GM19467 (cell line): ENCODE data around the gene TNFSF15.
A peak's percentile ranks its signal among the peaks of the same experiment; 100 is the strongest.
"Not testable (repeated sequence)": the region's sequence is repeated elsewhere in the genome, so short reads cannot be mapped to it uniquely, and the experiment has no call there.

ENCODE experiments used
- ATAC-seq: cut with Tn5 transposase; IDR thresholded peaks from one replicate; pipeline ENCODE4 v1.9.1; 2021; ENCODE audit warnings: mild to moderate bottlenecking, moderate library complexity; ENCODE audit not compliant: unreplicated experiment

The TNFSF15 gene

DNA sequence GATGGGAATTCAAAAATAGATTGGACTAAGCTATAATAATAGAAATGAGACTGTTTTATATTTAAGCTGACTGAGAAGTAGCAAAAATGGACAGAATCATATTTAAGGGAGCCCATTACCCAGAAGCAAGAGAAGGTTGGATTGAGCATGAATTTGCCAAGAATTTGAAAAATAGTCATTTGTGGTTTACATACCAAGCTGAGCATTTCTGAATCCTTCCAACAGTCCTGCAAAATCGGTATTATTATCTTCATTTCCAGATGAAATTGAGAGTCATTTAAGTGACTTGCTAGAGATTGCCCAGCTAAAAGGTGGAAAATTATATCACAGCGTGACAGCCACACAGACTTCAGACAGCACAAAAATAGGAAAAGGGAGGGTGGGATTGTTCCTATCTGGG lies 48.4 kb downstream of the TNFSF15 start:
- ATAC-seq, result no peak

DNA sequence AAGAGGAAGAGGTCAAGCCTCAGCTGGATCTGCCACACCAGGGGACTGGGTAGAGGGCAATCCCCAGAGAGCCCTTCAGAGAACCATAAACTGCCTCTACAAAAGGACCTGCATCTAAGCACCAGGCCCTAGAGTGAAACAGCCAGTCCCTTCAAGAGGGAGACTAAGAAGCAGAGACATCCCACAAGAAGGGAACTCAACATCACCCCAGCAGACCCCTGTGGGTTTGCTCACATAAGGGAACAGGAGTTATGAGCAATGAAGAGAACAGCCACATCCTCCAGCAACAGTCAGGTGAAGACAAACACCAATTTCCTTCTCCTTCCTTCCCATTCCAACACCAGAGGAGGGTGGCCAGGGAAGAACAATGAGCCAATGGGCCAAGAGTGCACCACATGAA lies 48.9 kb downstream of the TNFSF15 start:
- no peak for ATAC-seq

DNA sequence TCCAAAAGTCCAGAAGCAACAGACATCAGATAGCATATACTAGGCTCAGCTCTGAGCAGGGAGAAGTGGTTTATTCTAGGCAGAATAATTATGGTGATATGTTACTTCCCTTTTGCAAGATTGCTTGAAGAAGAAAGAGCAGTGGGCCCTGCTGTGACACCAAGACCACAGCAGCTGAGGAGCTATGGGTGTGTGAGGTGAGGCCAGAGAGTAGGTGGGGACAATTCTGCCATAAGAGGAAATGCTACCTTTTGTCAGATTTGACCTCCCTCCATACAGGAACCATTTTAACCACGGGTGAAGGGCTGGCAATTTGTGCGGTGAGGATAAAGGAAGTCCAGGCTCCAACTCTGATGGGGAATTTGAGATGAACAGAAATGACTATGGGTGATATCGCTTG lies 51.3 kb downstream of the TNFSF15 start:
- no peak for ATAC-seq

DNA sequence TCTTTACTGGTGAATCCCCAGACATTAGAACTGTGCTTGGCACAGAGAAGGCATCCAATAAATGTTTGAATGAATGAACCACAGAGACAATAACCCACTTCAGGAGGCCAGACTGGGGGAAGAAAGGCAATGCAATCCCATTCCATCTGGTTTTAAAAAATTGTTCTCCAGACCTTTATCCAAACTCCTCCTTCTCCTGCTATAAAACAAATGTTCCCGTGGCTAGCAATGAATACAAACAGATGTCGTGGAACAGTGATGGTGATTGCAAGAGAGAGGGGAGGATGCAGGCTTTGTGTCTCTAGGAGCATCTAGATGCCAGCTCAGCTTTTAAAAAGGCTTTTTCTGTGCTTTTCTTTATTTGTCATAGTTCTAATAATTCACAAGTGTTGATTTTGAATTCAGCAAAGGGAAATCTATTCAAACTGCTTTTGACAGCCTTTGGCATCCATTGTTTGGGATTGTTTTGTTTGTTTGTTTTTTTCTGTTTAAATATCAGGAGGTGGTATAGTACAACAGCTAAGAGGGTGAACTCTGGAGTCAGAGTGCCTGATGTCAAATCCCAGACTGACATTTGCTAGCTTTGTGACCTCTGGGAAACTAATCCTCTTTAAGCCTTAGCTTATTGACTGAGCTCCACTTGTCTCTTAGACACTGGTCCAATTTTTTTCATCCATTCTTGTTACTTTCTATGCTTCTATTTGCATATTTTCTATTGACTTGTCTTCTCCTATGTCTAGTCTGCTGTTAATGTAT lies 59.1 kb downstream of the TNFSF15 start:
- ATAC-seq, result no peak

DNA sequence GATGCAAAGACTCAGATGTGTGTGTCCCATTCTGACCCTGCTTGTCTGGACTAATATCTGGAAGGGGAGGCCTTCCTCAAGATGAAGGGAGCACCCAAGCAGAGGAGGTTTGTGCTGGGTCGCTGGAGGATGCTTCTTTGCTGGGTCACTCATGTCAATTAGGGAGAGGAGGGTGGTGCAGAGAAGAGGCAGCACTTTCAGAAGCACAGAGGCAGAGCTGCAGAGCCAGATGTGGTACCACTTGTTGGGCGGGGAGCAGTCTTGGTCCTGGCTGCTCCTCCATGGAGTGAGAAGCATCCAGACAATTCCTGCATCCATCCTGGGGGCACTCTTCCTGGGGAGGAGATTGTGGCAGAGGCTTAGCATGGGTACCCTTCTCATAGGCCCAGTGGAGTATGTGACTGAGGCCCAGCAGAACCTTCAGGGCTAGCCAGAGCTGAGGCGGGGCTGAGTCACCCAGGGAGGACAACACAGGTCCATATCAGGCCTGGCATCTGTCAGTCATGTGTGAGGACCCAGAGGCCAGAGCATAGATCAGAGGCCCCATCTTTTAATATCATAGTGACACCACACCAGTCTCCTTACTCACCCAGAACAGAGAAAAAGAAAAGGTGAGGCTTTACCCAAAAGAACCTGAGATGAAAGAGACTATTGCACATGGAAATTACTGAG lies 59.8 kb downstream of the TNFSF15 start:
- ATAC-seq, result no peak

DNA sequence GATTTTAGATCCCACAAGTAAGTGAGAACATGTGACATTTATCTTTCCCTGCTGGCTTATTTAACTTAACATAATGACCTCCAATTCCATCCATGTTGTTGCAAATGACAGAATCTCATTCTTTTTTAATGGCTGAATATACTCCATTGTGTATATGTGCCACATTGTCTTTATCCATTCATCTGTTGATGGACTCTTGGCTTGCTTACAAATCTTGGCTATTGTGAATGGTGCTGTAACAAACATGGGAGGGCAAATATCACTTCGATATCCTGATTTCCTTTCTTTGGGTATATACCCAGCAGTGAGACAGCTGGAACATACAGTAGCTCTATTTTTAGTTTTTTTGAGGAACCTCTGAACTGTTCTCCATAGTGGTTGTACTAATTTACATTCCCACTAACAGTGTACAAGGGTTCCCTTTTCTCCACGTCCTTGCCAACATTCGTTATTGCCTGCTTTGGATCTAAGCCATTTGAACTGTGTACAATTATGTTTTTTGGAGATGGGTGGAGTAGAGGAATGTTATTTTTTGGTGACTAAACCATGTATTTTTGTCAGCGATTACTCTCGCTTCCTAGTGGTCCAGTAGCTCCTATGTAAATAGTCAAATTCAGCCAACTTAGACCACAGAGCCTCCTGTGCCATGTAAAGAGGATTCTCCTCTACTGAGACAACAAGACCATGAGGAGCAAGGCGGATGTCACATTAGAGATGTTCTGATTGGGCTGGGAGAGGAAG lies 60.6 kb downstream of the TNFSF15 start:
- no peak for ATAC-seq

DNA sequence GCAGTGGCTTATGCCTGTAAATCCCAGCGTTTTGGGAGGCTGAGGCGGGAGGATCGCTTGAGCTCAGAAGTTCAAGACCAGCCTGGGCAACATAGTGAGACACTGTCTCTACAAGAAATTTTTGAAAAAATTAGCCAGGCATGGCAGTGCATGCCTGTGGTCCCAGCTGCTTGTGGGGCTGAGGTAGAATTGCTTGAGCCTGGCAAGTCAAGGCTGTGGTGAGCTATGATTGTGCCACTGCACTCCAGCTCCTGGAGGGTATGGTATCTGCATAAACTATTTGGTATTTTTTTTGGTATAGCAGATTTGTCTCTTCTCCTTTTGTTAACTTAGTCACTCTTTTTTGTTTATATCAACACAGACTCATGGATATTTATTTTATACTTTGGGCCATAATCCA lies 62.4 kb downstream of the TNFSF15 start:
- ATAC-seq, result no peak

DNA sequence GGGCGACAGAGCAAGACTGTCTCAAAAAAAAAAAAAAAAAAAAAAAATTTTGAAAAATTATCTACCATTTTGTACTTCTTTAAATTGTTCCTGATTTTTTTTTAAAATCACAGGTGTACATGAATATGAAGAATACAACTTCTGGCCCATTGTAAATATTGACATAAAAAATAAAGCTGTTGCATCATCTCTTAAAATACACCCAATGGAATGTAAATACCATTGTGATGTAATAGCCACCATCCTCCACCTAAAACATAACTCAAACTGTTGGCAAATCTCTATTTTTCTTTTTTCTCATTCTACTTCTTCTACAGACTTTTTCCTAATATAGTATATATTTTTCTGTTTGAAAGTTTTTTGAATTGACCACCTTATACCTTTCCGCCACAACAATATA lies 62.9 kb downstream of the TNFSF15 start:
- no peak for ATAC-seq

DNA sequence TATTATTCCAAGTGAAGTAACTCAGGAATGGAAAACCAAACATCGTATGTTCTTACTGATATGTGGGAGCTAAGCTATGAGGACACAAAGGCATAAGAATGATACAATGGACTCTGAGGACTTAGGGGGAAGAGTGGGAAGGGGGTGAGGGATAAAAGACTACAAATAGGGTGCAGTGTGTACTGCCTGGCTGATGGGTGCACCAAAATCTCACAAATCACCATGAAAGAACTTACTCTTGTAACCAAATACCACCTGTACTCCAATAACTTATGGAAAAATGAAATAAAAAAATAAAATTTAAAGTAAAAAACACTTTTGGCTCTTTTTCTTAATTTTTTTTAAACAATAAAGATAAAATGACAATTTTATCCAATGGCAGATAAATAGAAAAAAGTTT lies 64.3 kb downstream of the TNFSF15 start:
- ATAC-seq, result not testable (repeated sequence)

DNA sequence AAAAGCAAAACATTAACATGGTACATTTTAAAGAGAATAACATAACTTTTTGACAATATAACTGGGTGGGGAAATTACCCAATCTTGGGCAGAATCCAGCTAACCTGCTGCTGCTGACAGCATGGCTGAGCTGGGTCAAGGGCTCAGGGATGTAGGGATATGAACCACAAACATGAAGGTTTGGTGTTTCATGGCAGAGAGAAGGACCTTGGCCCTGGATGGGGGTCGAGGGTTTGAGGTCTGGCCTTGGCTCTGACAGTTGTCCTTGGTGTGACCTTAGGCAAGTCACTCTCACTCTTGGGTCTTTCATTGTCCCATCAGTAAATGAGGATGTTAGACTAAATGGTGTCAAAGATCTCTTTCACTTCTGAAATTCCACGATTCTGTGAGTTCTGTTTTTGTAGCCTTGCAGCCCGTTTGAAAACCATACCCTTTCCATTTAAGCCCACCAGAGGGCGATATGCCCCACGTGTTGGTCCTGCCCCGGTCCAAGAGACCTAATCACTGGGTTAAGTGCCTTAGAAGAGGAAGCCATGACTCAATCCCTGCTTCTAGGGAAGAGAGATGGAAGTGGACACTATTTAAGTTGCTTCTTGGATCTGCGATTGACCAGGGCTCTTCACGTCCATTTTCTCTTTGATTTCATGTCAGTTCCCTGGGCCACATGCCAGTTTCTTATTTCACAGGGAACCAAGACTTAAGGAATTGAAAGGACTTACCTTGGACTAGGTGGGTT lies 67.1 kb downstream of the TNFSF15 start:
- peak; percentile 74 for ATAC-seq

DNA sequence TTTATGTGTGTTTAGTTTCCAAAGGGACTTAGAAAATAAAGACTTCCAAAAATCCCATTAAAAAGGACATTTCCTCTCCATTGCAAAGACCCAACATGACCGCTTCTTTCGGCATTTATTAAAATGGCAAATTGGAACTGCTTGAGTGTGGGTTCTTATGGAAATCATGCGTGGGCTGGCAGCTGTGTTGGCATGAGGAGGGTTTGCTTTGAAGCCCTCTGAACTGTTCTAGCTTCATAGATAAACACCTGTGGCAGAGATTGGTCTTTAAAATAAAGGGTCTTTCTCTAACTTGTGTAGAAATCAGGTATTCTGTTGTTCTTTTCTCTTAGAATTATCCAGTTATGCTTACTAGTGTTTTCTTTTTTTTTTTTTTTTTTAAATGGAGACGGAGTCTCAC lies 68.0 kb downstream of the TNFSF15 start:
- ATAC-seq, result no peak

DNA sequence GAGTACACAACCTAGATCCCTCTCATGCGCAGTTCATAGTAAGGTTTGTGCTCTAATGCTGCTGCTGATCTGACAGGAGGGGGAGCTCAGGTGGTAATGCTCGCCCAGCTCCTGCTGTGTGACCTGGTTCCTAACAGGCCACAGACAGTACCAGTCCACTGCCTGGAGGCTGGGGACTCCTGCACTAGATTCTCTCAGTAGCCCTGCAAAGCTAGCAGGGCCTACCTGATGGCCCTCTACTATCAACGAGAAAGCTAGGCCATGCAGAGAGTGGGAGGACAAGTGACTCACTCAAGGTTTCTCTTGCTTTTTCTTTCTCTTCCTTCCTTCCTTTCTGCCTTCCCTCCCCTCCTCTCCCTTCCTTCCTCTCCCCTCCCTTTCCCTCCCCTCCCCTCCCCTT lies 68.7 kb downstream of the TNFSF15 start:
- ATAC-seq, result no peak

DNA sequence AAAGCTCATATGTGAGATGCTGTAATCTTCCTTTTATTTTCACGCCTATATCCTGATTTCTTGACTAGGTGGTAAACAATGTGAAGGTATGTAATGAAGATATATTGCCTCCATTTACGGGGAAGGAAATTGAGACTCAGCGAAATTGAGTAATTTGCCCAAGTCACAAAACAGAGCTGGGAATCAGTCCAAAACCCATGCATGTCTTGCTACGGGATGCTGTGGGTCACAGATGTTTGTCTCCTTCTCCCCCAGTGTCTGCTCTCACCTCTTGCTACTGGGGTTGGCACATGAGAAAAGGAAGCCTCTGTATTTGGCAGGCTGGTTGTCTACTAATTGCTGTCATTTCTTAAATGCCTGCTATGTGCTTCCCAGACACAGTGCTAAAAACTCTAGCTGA lies 70.1 kb downstream of the TNFSF15 start:
- ATAC-seq, result no peak

DNA sequence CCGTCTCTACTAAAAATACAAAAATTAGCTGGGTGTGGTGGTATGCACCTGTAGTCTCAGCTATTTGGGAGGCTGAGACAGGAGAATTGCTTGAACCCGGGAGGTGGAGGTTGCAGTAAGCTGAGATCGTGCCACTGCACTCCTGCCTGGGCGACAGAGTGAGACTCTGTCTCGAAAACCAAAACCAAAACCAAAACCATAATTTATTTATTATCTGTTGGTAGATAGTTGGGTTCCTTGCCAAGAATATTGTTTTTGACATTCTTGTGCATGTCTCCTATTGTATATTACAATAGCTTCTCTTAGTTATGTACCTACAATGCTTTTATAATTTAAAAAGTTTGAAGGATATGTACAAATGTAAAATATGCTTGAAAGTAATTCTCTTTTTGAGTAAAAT lies 70.7 kb downstream of the TNFSF15 start:
- ATAC-seq, result not testable (repeated sequence)
